K562 (cell line): ENCODE data around the gene SET. TPM values are rescaled to one million over a fixed set of nuclear protein-coding genes. Genes with fewer than 3 reads are reported as not detected.

ENCODE experiments used
- ASH1L ChIP-seq: fragments of 450-650 bp; IDR thresholded peaks from 2 replicates; pipeline ENCODE4 v1.6.1; 2018; ENCODE audit warnings: borderline replicate concordance, mild to moderate bottlenecking, low read depth; ENCODE audit not compliant: partially characterized antibody
- GTF2A2 ChIP-seq: IDR thresholded peaks from 2 replicates; pipeline ENCODE4 v1.6.1; 2016; ENCODE audit warnings: mild to moderate bottlenecking, missing genetic modification characterization, missing compliant biosample characterization
- MCM5 ChIP-seq: fragments of 450-650 bp; IDR thresholded peaks from 2 replicates; pipeline ENCODE4 v1.6.1; 2016; ENCODE audit warnings: low read depth
- MYNN ChIP-seq, 2 experiments: sonication (generic); formaldehyde crosslinking in 1 of 2; IDR thresholded peaks; 2 replicates each; pipeline versions ENCODE4 v1.5.0 to v1.6.1; 2016 to 2020; ENCODE audit warnings: antibody characterized with exemption in 1 of 2, missing genetic modification reagents in 1 of 2
- RBBP5 ChIP-seq: fragments of 200-600 bp; sonication (generic); IDR thresholded peaks from 2 replicates; pipeline ENCODE4 v1.6.1; 2012; ENCODE audit warnings: borderline replicate concordance, mild to moderate bottlenecking, low read length, control low read depth, inconsistent platforms; ENCODE audit not compliant: insufficient read depth, poor library complexity, severe bottlenecking
- RBM14 ChIP-seq: fragments of 200-400 bp; formaldehyde crosslinking; IDR thresholded peaks from 2 replicates; pipeline ENCODE4 v1.6.1; 2018; ENCODE audit warnings: low read depth, mild to moderate bottlenecking, low read length, moderate library complexity, borderline replicate concordance; ENCODE audit not compliant: insufficient read depth
- RNF2 ChIP-seq: sonication (generic); IDR thresholded peaks from 2 replicates; pipeline ENCODE4 v1.6.1; 2016
- RUNX1 ChIP-seq: sonication (generic); IDR thresholded peaks from 2 replicates; pipeline ENCODE4 v1.6.1; 2016; ENCODE audit warnings: antibody characterized with exemption, low read depth
- SMAD2 ChIP-seq: fragments of 150-350 bp; IDR thresholded peaks from 2 replicates; pipeline ENCODE4 v1.6.1; 2014; ENCODE audit warnings: low read depth, mild to moderate bottlenecking, low read length
- TAL1 ChIP-seq: fragments of 450-650 bp; IDR thresholded peaks from 2 replicates; pipeline ENCODE4 v1.6.1; 2016; ENCODE audit warnings: mild to moderate bottlenecking
- TEAD4 ChIP-seq, 2 experiments: sonication (generic) in 1 of 2; formaldehyde crosslinking in 1 of 2; IDR thresholded peaks; 2 replicates each; pipeline versions ENCODE4 v1.6.1 to v1.8.0; 2012 to 2022; ENCODE audit warnings: borderline replicate concordance in 1 of 2, inconsistent platforms in 1 of 2, low read length in 1 of 2, mild to moderate bottlenecking in 1 of 2, missing genetic modification reagents in 1 of 2
- ZNF212 ChIP-seq: fragments of 450-650 bp; formaldehyde crosslinking; IDR thresholded peaks from 2 replicates; pipeline ENCODE4 v1.4.0; 2020; ENCODE audit warnings: mild to moderate bottlenecking
- polyA plus RNA-seq, 8 experiments: library from polyadenylated mRNA; depleted of rRNA in 4 of 8; stranded (reverse) in 5 of 8; unstranded in 3 of 8; fragments of >200 nt; fragmentation: Nextera tagmentation in 2 of 8; fragmentation: Illumina TruSeq in 1 of 8; extraction: Ambion mirVana in 2 of 8; extraction: Trizol in 1 of 8; gene quantifications; 2 replicates each; pipeline versions ENCODE4 v1.2.1 to v1.2.3, GENCODE V29; 2011 to 2014; ENCODE audit warnings: inconsistent platforms in 1 of 8, missing spikeins in 1 of 8
- total RNA-seq, 7 experiments: library from RNA; depleted of rRNA in 6 of 7; stranded (reverse); fragments of >200 nt in 6 of 7; fragmentation: Illumina TruSeq in 2 of 7; extraction: Trizol in 2 of 7; gene quantifications; 2 replicates each; pipeline versions ENCODE4 v1.2.1 to v1.2.3, GENCODE V29; 2011 to 2021; ENCODE audit warnings: low replicate concordance in 1 of 7
- TF ChIP-seq, protein P1 (sequence below): fragments of 250-450 bp; sonication (Bioruptor Pico); IDR thresholded peaks from 2 replicates; pipeline ENCODE4 v1.5.0; 2020; ENCODE audit warnings: mild to moderate bottlenecking, borderline replicate concordance
- TF ChIP-seq, protein P2 (sequence below): fragments of 250-450 bp; sonication (Bioruptor Pico); IDR thresholded peaks from 2 replicates; pipeline ENCODE4 v1.9.0; 2021; ENCODE audit warnings: mild to moderate bottlenecking, inconsistent platforms
- TF ChIP-seq, protein P3 (sequence below): IDR thresholded peaks from 2 replicates; pipeline ENCODE4 v1.6.1; 2011; ENCODE audit not compliant: insufficient read length; ENCODE audit errors: extremely low read depth
- TF ChIP-seq, protein P4 (sequence below), 2 experiments: fragments of 450-650 bp in 1 of 2; sonication (generic) in 1 of 2; formaldehyde crosslinking; conservative IDR thresholded peaks; 2 replicates each; pipeline versions ENCODE4 v1.4.0 to v1.8.1; 2020 to 2022; ENCODE audit warnings: mild to moderate bottlenecking in 1 of 2, missing genetic modification reagents in 1 of 2
- TF ChIP-seq, protein P5 (sequence below): sonication (generic); formaldehyde crosslinking; IDR thresholded peaks from 2 replicates; pipeline ENCODE4 v1.8.1; 2023; ENCODE audit warnings: mild to moderate bottlenecking, missing genetic modification reagents

The SET gene
- total and polyA plus RNA-seq, 9 of the 15 experiments (the other 6 are each of a cell fraction or from before 2014, with no cell fraction given): 404 to 1,447 (median 907) TPM

DNA sequence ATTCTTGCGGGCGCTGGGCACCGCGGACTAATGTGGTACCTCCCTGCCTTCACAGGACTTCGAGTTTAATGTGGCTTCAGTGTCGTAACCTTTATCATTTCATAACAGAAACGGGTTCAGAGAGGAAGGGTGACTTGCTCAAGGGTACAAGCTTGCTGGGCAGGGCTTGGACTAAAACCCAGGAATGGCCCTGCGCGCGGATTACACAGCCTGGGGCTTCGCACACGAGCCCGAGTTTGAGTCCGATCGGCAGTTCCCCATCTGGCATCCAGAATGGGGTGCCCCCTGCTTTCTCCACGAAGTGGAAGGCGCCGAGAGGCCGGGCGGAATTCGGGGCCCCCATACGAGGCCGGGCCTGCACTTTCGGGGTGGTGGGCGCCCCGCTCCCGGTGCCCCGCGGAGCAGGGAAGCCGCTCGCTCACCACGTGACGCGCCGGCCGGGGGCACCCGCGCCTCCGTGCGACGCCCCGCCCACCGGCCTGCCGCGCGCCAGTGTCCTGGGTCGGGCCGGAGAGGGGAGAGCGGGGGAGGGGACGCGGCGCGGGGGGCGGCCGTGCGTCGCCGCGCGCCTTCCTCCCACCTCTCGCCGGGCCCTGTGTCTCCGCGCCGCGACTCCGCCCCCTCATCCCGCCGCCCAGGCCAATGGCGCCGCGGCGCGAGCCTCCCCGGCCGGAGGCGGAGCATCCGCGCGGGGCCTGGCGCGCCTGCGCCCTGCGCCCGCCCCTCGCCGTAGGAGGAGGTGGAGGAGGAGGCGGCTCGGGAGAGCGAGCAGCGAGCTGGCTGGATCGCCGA, at the start of gene SET (continued):
- TF ChIP-seq, protein P1, sequence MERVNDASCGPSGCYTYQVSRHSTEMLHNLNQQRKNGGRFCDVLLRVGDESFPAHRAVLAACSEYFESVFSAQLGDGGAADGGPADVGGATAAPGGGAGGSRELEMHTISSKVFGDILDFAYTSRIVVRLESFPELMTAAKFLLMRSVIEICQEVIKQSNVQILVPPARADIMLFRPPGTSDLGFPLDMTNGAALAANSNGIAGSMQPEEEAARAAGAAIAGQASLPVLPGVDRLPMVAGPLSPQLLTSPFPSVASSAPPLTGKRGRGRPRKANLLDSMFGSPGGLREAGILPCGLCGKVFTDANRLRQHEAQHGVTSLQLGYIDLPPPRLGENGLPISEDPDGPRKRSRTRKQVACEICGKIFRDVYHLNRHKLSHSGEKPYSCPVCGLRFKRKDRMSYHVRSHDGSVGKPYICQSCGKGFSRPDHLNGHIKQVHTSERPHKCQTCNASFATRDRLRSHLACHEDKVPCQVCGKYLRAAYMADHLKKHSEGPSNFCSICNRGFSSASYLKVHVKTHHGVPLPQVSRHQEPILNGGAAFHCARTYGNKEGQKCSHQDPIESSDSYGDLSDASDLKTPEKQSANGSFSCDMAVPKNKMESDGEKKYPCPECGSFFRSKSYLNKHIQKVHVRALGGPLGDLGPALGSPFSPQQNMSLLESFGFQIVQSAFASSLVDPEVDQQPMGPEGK: no peak
- TF ChIP-seq, protein P2, sequence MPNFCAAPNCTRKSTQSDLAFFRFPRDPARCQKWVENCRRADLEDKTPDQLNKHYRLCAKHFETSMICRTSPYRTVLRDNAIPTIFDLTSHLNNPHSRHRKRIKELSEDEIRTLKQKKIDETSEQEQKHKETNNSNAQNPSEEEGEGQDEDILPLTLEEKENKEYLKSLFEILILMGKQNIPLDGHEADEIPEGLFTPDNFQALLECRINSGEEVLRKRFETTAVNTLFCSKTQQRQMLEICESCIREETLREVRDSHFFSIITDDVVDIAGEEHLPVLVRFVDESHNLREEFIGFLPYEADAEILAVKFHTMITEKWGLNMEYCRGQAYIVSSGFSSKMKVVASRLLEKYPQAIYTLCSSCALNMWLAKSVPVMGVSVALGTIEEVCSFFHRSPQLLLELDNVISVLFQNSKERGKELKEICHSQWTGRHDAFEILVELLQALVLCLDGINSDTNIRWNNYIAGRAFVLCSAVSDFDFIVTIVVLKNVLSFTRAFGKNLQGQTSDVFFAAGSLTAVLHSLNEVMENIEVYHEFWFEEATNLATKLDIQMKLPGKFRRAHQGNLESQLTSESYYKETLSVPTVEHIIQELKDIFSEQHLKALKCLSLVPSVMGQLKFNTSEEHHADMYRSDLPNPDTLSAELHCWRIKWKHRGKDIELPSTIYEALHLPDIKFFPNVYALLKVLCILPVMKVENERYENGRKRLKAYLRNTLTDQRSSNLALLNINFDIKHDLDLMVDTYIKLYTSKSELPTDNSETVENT (CRISPR knock-in tag): peak; percentile 96; the same call in 1 of the 2 replicates
- TF ChIP-seq SMAD2: no peak
- TF ChIP-seq, protein P3, sequence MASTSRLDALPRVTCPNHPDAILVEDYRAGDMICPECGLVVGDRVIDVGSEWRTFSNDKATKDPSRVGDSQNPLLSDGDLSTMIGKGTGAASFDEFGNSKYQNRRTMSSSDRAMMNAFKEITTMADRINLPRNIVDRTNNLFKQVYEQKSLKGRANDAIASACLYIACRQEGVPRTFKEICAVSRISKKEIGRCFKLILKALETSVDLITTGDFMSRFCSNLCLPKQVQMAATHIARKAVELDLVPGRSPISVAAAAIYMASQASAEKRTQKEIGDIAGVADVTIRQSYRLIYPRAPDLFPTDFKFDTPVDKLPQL: no peak
- TF ChIP-seq, protein P4, sequence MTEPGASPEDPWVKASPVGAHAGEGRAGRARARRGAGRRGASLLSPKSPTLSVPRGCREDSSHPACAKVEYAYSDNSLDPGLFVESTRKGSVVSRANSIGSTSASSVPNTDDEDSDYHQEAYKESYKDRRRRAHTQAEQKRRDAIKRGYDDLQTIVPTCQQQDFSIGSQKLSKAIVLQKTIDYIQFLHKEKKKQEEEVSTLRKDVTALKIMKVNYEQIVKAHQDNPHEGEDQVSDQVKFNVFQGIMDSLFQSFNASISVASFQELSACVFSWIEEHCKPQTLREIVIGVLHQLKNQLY (CRISPR knock-in tag; conservative IDR thresholded peaks at IDR 0.05): peak in 1 of 2 experiments; percentile 58; a peak in 1 of 4 replicates
- 0 out of 2 replicates have a peak, but pooled peaks have one; percentile 74 for TF ChIP-seq ZNF212 (CRISPR knock-in tag)
- no peak for TF ChIP-seq GTF2A2 (tag)
- TF ChIP-seq RBM14: no peak
- no peak for TF ChIP-seq RUNX1
- no peak for TF ChIP-seq MCM5
- no peak for TF ChIP-seq TEAD4 (IDR thresholded peaks at IDR 0.05; ENCODE audit: low read length)
- no peak for TF ChIP-seq TEAD4 (CRISPR knock-in tag; IDR thresholded peaks at IDR 0.05; ENCODE audit: borderline replicate concordance)
- peak; percentile 50 for TF ChIP-seq RBBP5
- no peak for TF ChIP-seq RNF2
- no peak for TF ChIP-seq ASH1L
- TF ChIP-seq MYNN (IDR thresholded peaks at IDR 0.05): no peak
- no peak for TF ChIP-seq MYNN (CRISPR knock-in tag; IDR thresholded peaks at IDR 0.05)
- TF ChIP-seq, protein P5, sequence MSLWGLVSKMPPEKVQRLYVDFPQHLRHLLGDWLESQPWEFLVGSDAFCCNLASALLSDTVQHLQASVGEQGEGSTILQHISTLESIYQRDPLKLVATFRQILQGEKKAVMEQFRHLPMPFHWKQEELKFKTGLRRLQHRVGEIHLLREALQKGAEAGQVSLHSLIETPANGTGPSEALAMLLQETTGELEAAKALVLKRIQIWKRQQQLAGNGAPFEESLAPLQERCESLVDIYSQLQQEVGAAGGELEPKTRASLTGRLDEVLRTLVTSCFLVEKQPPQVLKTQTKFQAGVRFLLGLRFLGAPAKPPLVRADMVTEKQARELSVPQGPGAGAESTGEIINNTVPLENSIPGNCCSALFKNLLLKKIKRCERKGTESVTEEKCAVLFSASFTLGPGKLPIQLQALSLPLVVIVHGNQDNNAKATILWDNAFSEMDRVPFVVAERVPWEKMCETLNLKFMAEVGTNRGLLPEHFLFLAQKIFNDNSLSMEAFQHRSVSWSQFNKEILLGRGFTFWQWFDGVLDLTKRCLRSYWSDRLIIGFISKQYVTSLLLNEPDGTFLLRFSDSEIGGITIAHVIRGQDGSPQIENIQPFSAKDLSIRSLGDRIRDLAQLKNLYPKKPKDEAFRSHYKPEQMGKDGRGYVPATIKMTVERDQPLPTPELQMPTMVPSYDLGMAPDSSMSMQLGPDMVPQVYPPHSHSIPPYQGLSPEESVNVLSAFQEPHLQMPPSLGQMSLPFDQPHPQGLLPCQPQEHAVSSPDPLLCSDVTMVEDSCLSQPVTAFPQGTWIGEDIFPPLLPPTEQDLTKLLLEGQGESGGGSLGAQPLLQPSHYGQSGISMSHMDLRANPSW (CRISPR knock-in tag): peak; percentile 72; the same call in 1 of the 2 replicates
- no peak for TF ChIP-seq TAL1
